IMR-90 (cell line): ENCODE data around the gene SLC1A7.

ENCODE experiments used
- CEBPB ChIP-seq: IDR thresholded peaks from 2 replicates; pipeline ENCODE4 v1.6.1; 2012; ENCODE audit warnings: low read depth, low read length, improper control_type of control experiment
- MAZ ChIP-seq: IDR thresholded peaks from 2 replicates; pipeline ENCODE4 v1.6.1; 2012; ENCODE audit warnings: low read depth, mild to moderate bottlenecking, low read length, improper control_type of control experiment, moderate library complexity, borderline replicate concordance
- MXI1 ChIP-seq: IDR thresholded peaks from 2 replicates; pipeline ENCODE4 v1.6.1; 2012; ENCODE audit warnings: low read depth, mild to moderate bottlenecking, low read length, moderate library complexity, borderline replicate concordance
- NFE2L2 ChIP-seq: fragments of 150-350 bp; IDR thresholded peaks from 2 replicates; pipeline ENCODE4 v1.6.1; 2016; ENCODE audit warnings: low read depth, mild to moderate bottlenecking, low read length
- POLR2A ChIP-seq: IDR thresholded peaks from 2 replicates; pipeline ENCODE4 v1.6.1; 2012; ENCODE audit warnings: mild to moderate bottlenecking, low read depth, low read length
- RAD21 ChIP-seq: IDR thresholded peaks from 2 replicates; pipeline ENCODE4 v1.6.1; 2012; ENCODE audit warnings: low read length, improper control_type of control experiment
- RCOR1 ChIP-seq: IDR thresholded peaks from 2 replicates; pipeline ENCODE4 v1.6.1; 2012; ENCODE audit warnings: mild to moderate bottlenecking, low read length, improper control_type of control experiment; ENCODE audit not compliant: insufficient replicate concordance
- TF ChIP-seq, protein P1 (sequence below): conservative IDR thresholded peaks from 2 replicates; pipeline ENCODE4 v1.5.1; 2012; ENCODE audit warnings: mild to moderate bottlenecking, low read depth, low read length, improper control_type of control experiment

DNA sequence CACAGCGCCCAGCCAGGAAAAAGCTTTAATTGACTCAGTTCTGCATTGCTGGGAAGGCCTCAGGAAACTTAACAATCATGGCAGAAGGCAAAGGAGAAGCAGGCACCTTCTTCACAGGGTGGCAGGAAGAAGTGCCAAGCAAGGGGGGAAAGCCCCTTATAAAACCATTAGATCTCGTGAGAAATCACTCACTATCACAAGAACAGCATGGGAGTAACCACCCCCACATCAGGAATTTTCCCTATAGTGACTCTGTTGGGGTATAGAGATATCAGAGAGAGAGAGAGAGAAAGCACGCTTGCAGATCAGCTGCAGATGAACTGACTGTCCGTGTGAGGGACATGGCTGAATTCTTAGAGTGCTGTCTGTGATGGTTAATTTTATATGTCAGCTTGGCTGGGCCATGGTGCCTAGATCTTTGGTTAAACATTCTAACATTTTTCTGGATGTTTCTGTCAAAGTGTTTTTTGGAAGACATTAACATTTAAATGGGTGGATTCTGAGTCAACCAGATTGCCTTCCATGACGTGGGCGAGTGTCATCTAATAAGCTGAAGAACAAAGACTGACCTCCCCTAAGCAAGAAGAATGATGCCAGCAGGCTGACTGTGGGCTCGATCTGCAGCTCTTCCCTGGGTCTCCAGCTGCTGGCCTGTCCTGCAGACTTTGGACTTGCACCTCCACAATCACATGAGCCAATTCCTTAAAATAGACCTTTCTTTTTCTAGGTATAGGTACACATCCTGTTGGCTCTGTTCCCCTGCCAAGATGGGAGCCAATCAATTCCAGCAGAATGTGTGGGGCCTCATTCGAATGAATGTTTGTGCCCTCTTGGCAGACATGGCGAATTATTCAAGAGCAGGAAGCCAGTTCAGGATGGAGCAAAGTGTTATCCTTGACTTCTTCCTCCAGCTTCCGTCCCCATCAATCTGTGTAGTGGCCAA, 32.8 kb upstream of the SLC1A7 start:
- TF ChIP-seq MXI1 (no peak), CEBPB (no peak), POLR2A (no peak), NFE2L2 (no peak), RCOR1 (no peak), MAZ (no peak), RAD21 (no peak)
- TF ChIP-seq, protein P1, sequence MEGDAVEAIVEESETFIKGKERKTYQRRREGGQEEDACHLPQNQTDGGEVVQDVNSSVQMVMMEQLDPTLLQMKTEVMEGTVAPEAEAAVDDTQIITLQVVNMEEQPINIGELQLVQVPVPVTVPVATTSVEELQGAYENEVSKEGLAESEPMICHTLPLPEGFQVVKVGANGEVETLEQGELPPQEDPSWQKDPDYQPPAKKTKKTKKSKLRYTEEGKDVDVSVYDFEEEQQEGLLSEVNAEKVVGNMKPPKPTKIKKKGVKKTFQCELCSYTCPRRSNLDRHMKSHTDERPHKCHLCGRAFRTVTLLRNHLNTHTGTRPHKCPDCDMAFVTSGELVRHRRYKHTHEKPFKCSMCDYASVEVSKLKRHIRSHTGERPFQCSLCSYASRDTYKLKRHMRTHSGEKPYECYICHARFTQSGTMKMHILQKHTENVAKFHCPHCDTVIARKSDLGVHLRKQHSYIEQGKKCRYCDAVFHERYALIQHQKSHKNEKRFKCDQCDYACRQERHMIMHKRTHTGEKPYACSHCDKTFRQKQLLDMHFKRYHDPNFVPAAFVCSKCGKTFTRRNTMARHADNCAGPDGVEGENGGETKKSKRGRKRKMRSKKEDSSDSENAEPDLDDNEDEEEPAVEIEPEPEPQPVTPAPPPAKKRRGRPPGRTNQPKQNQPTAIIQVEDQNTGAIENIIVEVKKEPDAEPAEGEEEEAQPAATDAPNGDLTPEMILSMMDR = no peak
